HepG2 (cell line): ENCODE results near the gene USP32. TPM values are rescaled to one million over a fixed set of nuclear protein-coding genes. Genes with fewer than 3 reads are reported as not detected.

ENCODE experiments used
- CCAR2 ChIP-seq: fragments of 200-400 bp; formaldehyde crosslinking; optimal IDR thresholded peaks from 2 replicates; pipeline ENCODE3; 2018; ENCODE audit warnings: low read depth, mild to moderate bottlenecking, low read length, moderate library complexity
- FOXA3 ChIP-seq: IDR thresholded peaks from 2 replicates; pipeline ENCODE4 v1.6.1; 2016; ENCODE audit warnings: missing genetic modification reagents, missing compliant biosample characterization
- GABPB1 ChIP-seq: IDR thresholded peaks from 2 replicates; pipeline ENCODE4 v1.6.1; 2016; ENCODE audit warnings: mild to moderate bottlenecking, missing genetic modification reagents, moderate library complexity, missing compliant biosample characterization
- HNRNPH1 ChIP-seq: fragments of 200-400 bp; formaldehyde crosslinking; optimal IDR thresholded peaks from 2 replicates; pipeline ENCODE3; 2017; ENCODE audit warnings: mild to moderate bottlenecking, low read depth, low read length
- NFAT5 ChIP-seq: sonication (generic); formaldehyde crosslinking; IDR thresholded peaks from 2 replicates; pipeline ENCODE4 v1.4.0; 2020; ENCODE audit warnings: missing genetic modification reagents
- NFKBIZ ChIP-seq: IDR thresholded peaks from 2 replicates; pipeline ENCODE4 v1.6.1; 2018; ENCODE audit warnings: missing genetic modification reagents, missing compliant biosample characterization
- POGK ChIP-seq: sonication (generic); formaldehyde crosslinking; conservative IDR thresholded peaks from 2 replicates; pipeline ENCODE4 v1.8.0; 2022; ENCODE audit warnings: mild to moderate bottlenecking, moderate library complexity, missing genetic modification reagents
- REXO4 ChIP-seq: sonication (generic); formaldehyde crosslinking; IDR thresholded peaks from 2 replicates; pipeline ENCODE4 v1.8.0; 2022; ENCODE audit warnings: missing genetic modification reagents, mild to moderate bottlenecking, borderline replicate concordance
- SP1 ChIP-seq, 2 experiments: fragments of 450-650 bp in 1 of 2; sonication (generic) in 1 of 2; formaldehyde crosslinking in 1 of 2; IDR thresholded peaks; 2 replicates each; pipeline versions ENCODE4 v1.4.0 to v1.6.1; 2016 to 2020; ENCODE audit warnings: missing genetic modification reagents in 1 of 2
- TEAD3 ChIP-seq: optimal IDR thresholded peaks from 2 replicates; pipeline ENCODE3; 2016; ENCODE audit warnings: borderline replicate concordance
- ZBTB7A ChIP-seq: sonication (generic); formaldehyde crosslinking; IDR thresholded peaks from 2 replicates; pipeline ENCODE4 v1.8.0; 2022; ENCODE audit warnings: mild to moderate bottlenecking, missing genetic modification reagents
- ZFP36 ChIP-seq: fragments of 150-350 bp; IDR thresholded peaks from 2 replicates; pipeline ENCODE4 v1.6.1; 2018; ENCODE audit warnings: borderline replicate concordance, low read length, low read depth; ENCODE audit not compliant: partially characterized antibody
- ZNF20 ChIP-seq: sonication (generic); formaldehyde crosslinking; IDR thresholded peaks from 2 replicates; pipeline ENCODE4 v1.4.0; 2020; ENCODE audit warnings: mild to moderate bottlenecking, moderate library complexity, missing genetic modification reagents
- ZNF235 ChIP-seq: sonication (generic); formaldehyde crosslinking; IDR thresholded peaks from 2 replicates; pipeline ENCODE4 v1.8.1; 2023; ENCODE audit warnings: mild to moderate bottlenecking, missing genetic modification reagents, borderline replicate concordance
- ZNF382 ChIP-seq: sonication (generic); formaldehyde crosslinking; IDR thresholded peaks from 2 replicates; pipeline ENCODE4 v1.5.0; 2020; ENCODE audit warnings: missing genetic modification reagents, mild to moderate bottlenecking, borderline replicate concordance
- ZNF383 ChIP-seq: sonication (generic); formaldehyde crosslinking; IDR thresholded peaks from 2 replicates; pipeline ENCODE4 v1.4.0; 2020; ENCODE audit warnings: missing genetic modification reagents, mild to moderate bottlenecking, borderline replicate concordance
- ZNF629 ChIP-seq: sonication (generic); formaldehyde crosslinking; conservative IDR thresholded peaks from 2 replicates; pipeline ENCODE4 v1.5.0; 2020; ENCODE audit warnings: missing genetic modification reagents
- ZXDC ChIP-seq: sonication (generic); formaldehyde crosslinking; IDR thresholded peaks from 2 replicates; pipeline ENCODE4 v1.5.0; 2020; ENCODE audit warnings: mild to moderate bottlenecking, missing genetic modification reagents
- polyA plus RNA-seq, 8 experiments: library from polyadenylated mRNA; depleted of rRNA in 3 of 8; stranded (reverse) in 7 of 8; unstranded in 1 of 8; fragments of >200 nt; fragmentation: Illumina TruSeq in 4 of 8; extraction: Trizol in 4 of 8; gene quantifications; 2 replicates each; pipeline versions ENCODE4 v1.2.1 to v1.2.3, GENCODE V29; 2011 to 2016; ENCODE audit warnings: low read depth in 4 of 8, missing spikeins in 1 of 8, mixed read lengths in 1 of 8; ENCODE audit not compliant: insufficient read depth in 1 of 8
- total RNA-seq, 5 experiments: library from RNA; depleted of rRNA; stranded (reverse); fragments of >200 nt; fragmentation: Illumina TruSeq; extraction: Trizol; gene quantifications; 2 replicates each; pipeline ENCODE4 v1.2.3, GENCODE V29; 2016; ENCODE audit warnings: low read depth in 1 of 5
- TF ChIP-seq, protein P1 (sequence below): sonication (generic); formaldehyde crosslinking; IDR thresholded peaks from 2 replicates; pipeline ENCODE4 v1.4.0; 2020; ENCODE audit warnings: mild to moderate bottlenecking, missing genetic modification reagents

USP32 gene
- total and polyA plus RNA-seq, 2 of the 13 experiments (the other 11 are each of a cell fraction or from before 2014, with no cell fraction given), result 24.9 to 39.9 TPM

GRCh38 chr17:60391471-60392041 is 377 bp downstream of the USP32 start (continued):
- no peak for TF ChIP-seq ZXDC (CRISPR knock-in tag)
- no peak for TF ChIP-seq CCAR2
- TF ChIP-seq ZFP36, result no peak
- TF ChIP-seq REXO4 (CRISPR knock-in tag), result no peak
- no peak for TF ChIP-seq ZNF20
- no peak for TF ChIP-seq NFAT5 (CRISPR knock-in tag)
- TF ChIP-seq ZNF382 (CRISPR knock-in tag), result no peak
- no peak for TF ChIP-seq HNRNPH1
- TF ChIP-seq TEAD3 (CRISPR knock-in tag), result no peak
- no peak for TF ChIP-seq ZNF629 (CRISPR knock-in tag)
- TF ChIP-seq, protein P1, sequence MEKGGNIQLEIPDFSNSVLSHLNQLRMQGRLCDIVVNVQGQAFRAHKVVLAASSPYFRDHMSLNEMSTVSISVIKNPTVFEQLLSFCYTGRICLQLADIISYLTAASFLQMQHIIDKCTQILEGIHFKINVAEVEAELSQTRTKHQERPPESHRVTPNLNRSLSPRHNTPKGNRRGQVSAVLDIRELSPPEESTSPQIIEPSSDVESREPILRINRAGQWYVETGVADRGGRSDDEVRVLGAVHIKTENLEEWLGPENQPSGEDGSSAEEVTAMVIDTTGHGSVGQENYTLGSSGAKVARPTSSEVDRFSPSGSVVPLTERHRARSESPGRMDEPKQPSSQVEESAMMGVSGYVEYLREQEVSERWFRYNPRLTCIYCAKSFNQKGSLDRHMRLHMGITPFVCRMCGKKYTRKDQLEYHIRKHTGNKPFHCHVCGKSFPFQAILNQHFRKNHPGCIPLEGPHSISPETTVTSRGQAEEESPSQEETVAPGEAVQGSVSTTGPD (CRISPR knock-in tag), result no peak
- TF ChIP-seq FOXA3, result no peak
- TF ChIP-seq ZNF383 (CRISPR knock-in tag), result 0 out of 2 replicates have a peak, but pooled peaks have one; percentile 67
- TF ChIP-seq ZNF235, result no peak; the same call in 1 of the 2 replicates
- no peak; the same call in 1 of the 2 replicates for TF ChIP-seq POGK (CRISPR knock-in tag)
- no peak for TF ChIP-seq ZBTB7A
- no peak for TF ChIP-seq NFKBIZ (CRISPR knock-in tag)
- TF ChIP-seq GABPB1 (CRISPR knock-in tag), result no peak
- TF ChIP-seq SP1 (IDR thresholded peaks at IDR 0.05), result no peak
- 0 out of 2 replicates have a peak, but pooled peaks have one; percentile 14 for TF ChIP-seq SP1 (CRISPR knock-in tag; IDR thresholded peaks at IDR 0.05)
